Measurements from ENCODE around the gene CMKLR1.

DNA sequence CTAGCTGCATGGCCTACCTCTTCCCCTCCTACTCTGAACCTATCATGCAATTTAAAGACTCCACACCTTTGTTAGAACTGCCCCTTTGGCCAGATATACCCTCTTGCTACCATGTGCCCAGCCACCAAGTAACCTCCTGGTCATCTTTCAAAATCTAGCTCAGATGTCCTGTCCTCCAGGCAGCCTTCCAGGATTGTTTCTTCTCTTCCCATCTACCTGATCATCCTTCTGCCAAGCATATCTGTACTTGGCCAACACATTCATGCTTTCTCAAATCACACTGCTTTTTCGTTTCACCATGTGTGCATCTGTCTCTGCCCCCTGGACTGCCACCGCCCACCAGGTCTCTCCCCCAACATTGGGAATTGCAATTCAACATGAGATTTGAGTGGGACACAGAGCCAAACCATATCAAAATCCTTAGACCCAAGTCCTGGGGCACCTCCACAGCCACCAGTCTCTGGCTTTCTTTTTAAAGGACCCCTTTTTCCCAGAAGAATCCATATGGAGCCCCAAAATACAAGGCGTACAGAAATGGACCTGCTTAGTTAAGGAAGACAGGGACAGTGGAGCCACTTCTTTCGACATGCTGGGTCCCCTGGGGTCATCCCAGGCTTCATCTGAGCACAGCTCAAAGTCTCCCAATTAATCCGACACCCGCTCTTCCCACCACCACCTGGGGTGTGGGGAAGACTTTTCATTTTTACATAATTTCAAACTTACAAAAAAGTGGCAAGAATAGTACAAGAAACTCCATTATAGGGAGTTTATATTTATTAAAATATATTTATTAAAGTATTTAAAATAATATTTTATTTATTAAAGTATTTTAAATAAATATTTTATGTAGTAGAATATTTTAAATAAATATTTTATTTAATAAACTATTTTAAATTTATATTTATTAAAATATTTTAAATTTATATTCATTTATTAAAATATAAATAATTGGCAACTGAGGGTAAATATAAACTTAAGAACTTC lies 7.9 kb upstream of the CMKLR1 start:
- TF ChIP-seq, protein P1, sequence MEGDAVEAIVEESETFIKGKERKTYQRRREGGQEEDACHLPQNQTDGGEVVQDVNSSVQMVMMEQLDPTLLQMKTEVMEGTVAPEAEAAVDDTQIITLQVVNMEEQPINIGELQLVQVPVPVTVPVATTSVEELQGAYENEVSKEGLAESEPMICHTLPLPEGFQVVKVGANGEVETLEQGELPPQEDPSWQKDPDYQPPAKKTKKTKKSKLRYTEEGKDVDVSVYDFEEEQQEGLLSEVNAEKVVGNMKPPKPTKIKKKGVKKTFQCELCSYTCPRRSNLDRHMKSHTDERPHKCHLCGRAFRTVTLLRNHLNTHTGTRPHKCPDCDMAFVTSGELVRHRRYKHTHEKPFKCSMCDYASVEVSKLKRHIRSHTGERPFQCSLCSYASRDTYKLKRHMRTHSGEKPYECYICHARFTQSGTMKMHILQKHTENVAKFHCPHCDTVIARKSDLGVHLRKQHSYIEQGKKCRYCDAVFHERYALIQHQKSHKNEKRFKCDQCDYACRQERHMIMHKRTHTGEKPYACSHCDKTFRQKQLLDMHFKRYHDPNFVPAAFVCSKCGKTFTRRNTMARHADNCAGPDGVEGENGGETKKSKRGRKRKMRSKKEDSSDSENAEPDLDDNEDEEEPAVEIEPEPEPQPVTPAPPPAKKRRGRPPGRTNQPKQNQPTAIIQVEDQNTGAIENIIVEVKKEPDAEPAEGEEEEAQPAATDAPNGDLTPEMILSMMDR (IDR thresholded peaks at IDR 0.05; ENCODE audit: insufficient read depth, low read length) = no peak
- no peak for TF ChIP-seq POLR2AphosphoS5 (IDR thresholded peaks at IDR 0.05; ENCODE audit: low read depth)
- TF ChIP-seq, protein P2, sequence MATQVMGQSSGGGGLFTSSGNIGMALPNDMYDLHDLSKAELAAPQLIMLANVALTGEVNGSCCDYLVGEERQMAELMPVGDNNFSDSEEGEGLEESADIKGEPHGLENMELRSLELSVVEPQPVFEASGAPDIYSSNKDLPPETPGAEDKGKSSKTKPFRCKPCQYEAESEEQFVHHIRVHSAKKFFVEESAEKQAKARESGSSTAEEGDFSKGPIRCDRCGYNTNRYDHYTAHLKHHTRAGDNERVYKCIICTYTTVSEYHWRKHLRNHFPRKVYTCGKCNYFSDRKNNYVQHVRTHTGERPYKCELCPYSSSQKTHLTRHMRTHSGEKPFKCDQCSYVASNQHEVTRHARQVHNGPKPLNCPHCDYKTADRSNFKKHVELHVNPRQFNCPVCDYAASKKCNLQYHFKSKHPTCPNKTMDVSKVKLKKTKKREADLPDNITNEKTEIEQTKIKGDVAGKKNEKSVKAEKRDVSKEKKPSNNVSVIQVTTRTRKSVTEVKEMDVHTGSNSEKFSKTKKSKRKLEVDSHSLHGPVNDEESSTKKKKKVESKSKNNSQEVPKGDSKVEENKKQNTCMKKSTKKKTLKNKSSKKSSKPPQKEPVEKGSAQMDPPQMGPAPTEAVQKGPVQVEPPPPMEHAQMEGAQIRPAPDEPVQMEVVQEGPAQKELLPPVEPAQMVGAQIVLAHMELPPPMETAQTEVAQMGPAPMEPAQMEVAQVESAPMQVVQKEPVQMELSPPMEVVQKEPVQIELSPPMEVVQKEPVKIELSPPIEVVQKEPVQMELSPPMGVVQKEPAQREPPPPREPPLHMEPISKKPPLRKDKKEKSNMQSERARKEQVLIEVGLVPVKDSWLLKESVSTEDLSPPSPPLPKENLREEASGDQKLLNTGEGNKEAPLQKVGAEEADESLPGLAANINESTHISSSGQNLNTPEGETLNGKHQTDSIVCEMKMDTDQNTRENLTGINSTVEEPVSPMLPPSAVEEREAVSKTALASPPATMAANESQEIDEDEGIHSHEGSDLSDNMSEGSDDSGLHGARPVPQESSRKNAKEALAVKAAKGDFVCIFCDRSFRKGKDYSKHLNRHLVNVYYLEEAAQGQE (IDR thresholded peaks at IDR 0.05; ENCODE audit: insufficient replicate concordance, low read depth) = no peak
- no peak for TF ChIP-seq GABPA (IDR thresholded peaks at IDR 0.05; ENCODE audit: low read depth)
- TF ChIP-seq SPI1 (IDR thresholded peaks at IDR 0.05; ENCODE audit: borderline replicate concordance, low read depth) = no peak
